Fibroblast of lung (primary cell): ENCODE data around the gene XPC. TPM values are rescaled to one million over a fixed set of nuclear protein-coding genes. Genes with fewer than 3 reads are reported as not detected.

ENCODE experiments used
- DNase-seq, 2 donors: peaks; one replicate each; pipeline versions ENCODE4 v3.0.0 to v3.0.0-alpha.2; 2010; ENCODE audit warnings: low read depth in 2 of 2
- H2AFZ ChIP-seq: 2 replicates; pipeline ENCODE4 v1.5.1; 2012; ENCODE audit warnings: low read length, control low read depth, inconsistent platforms
- H3K27ac ChIP-seq: 2 replicates; pipeline ENCODE4 v1.5.1; 2011; ENCODE audit warnings: low read length, control low read depth; ENCODE audit not compliant: insufficient read depth
- H3K27me3 ChIP-seq: 2 replicates; pipeline ENCODE4 v1.5.1; 2011; ENCODE audit warnings: mild to moderate bottlenecking, low read length; ENCODE audit not compliant: control insufficient read depth, insufficient read depth
- H3K36me3 ChIP-seq: 2 replicates; pipeline ENCODE4 v1.5.1; 2011; ENCODE audit warnings: low read length; ENCODE audit not compliant: control insufficient read depth, insufficient read depth
- H3K4me1 ChIP-seq: 2 replicates; pipeline ENCODE4 v1.5.1; 2011; ENCODE audit warnings: low read length; ENCODE audit not compliant: control insufficient read depth, insufficient read depth; ENCODE audit errors: extremely low read depth
- H3K4me2 ChIP-seq: 2 replicates; pipeline ENCODE4 v1.5.1; 2011; ENCODE audit warnings: low read length, control low read depth; ENCODE audit not compliant: insufficient read depth; ENCODE audit errors: extremely low read depth
- H3K4me3 ChIP-seq, 4 experiments: fragments of 200-600 bp in 1 of 4; sonication (generic) in 1 of 4; replicated peaks in 1 of 4; 2 replicates each; pipeline ENCODE4 v1.5.1; 2011 to 2016; ENCODE audit warnings: low read length in 4 of 4, low read depth in 3 of 4, mild to moderate bottlenecking in 3 of 4, control low read depth in 2 of 4, inconsistent platforms in 1 of 4, mixed read lengths in 1 of 4; ENCODE audit not compliant: insufficient read depth in 1 of 4; ENCODE audit errors: control extremely low read depth in 1 of 4
- H3K79me2 ChIP-seq: 2 replicates; pipeline ENCODE4 v1.5.1; 2012; ENCODE audit warnings: mild to moderate bottlenecking, low read length, inconsistent platforms; ENCODE audit not compliant: control insufficient read depth, insufficient read depth
- H3K9ac ChIP-seq: 2 replicates; pipeline ENCODE4 v1.5.1; 2011; ENCODE audit warnings: mild to moderate bottlenecking, low read length, control low read depth; ENCODE audit not compliant: insufficient read depth
- H3K9me3 ChIP-seq: 2 replicates; pipeline ENCODE4 v1.5.1; 2012; ENCODE audit warnings: low read depth, low read length; ENCODE audit not compliant: control insufficient read depth, insufficient read depth
- H4K20me1 ChIP-seq: 2 replicates; pipeline ENCODE4 v1.5.1; 2011; ENCODE audit warnings: low read length; ENCODE audit not compliant: control insufficient read depth, insufficient read depth; ENCODE audit errors: extremely low read depth
- EZH2 ChIP-seq: IDR thresholded peaks from 2 replicates; pipeline ENCODE4 v1.5.1; 2012; ENCODE audit warnings: low read length, control low read depth, mild to moderate bottlenecking; ENCODE audit errors: missing control alignments
- polyA plus RNA-seq, 2 donors: library from polyadenylated mRNA; depleted of rRNA in 1 of 2; stranded (reverse) in 1 of 2; unstranded in 1 of 2; fragments of >200 nt; gene quantifications; 2 replicates each; pipeline ENCODE4 v1.2.1, GENCODE V29; 2011 to 2012; ENCODE audit warnings: missing spikeins in 1 of 2
- total RNA-seq: library from RNA; depleted of rRNA; stranded (reverse); fragments of >200 nt; gene quantifications from 2 replicates; pipeline ENCODE4 v1.2.1, GENCODE V29; 2014
- TF ChIP-seq, protein P1 (sequence below), 2 donors: IDR thresholded peaks in 1 of 2; conservative IDR thresholded peaks in 1 of 2; 1 replicate in 1 of 2; 2 replicates in 1 of 2; pipeline ENCODE4 v1.5.1; 2011 to 2012; ENCODE audit warnings: low read length in 2 of 2, control low read depth in 1 of 2, inconsistent platforms in 1 of 2, low read depth in 1 of 2, mild to moderate bottlenecking in 1 of 2

Gene XPC
- total and polyA plus RNA-seq, 2 donors (not counting 1 experiment from before 2014, with no cell fraction given): 18.4 to 95.6 TPM

GRCh38 chr3:14133876-14134275 is 44.5 kb downstream of the XPC start:
- DNase-seq: no peak
- Histone ChIP-seq H3K36me3 (peaks cover 58% of the 10 kb centered on the region), H3K9me3 (no peaks in the 10 kb centered on the region), H3K27ac (no peak overlapping the region), H3K4me2 (no peak overlapping the region), H3K9ac (no peak overlapping the region), H3K79me2 (peaks cover 7% of the 10 kb centered on the region), H3K27me3 (no peaks in the 10 kb centered on the region), H3K4me3 (no peak overlapping the region), H4K20me1 (no peaks in the 10 kb centered on the region), H2AFZ (no peak overlapping the region), H3K4me1 (peaks cover 3% of the 10 kb centered on the region)
- TF ChIP-seq, protein P1, sequence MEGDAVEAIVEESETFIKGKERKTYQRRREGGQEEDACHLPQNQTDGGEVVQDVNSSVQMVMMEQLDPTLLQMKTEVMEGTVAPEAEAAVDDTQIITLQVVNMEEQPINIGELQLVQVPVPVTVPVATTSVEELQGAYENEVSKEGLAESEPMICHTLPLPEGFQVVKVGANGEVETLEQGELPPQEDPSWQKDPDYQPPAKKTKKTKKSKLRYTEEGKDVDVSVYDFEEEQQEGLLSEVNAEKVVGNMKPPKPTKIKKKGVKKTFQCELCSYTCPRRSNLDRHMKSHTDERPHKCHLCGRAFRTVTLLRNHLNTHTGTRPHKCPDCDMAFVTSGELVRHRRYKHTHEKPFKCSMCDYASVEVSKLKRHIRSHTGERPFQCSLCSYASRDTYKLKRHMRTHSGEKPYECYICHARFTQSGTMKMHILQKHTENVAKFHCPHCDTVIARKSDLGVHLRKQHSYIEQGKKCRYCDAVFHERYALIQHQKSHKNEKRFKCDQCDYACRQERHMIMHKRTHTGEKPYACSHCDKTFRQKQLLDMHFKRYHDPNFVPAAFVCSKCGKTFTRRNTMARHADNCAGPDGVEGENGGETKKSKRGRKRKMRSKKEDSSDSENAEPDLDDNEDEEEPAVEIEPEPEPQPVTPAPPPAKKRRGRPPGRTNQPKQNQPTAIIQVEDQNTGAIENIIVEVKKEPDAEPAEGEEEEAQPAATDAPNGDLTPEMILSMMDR (conservative IDR thresholded peaks at IDR 0.05 in 1 of 2, IDR thresholded peaks at IDR 0.05 in 1 of 2; ENCODE audit: low read depth in 1 of 2, low read length in 2 of 2): no peak
- TF ChIP-seq EZH2: no peak

DNA sequence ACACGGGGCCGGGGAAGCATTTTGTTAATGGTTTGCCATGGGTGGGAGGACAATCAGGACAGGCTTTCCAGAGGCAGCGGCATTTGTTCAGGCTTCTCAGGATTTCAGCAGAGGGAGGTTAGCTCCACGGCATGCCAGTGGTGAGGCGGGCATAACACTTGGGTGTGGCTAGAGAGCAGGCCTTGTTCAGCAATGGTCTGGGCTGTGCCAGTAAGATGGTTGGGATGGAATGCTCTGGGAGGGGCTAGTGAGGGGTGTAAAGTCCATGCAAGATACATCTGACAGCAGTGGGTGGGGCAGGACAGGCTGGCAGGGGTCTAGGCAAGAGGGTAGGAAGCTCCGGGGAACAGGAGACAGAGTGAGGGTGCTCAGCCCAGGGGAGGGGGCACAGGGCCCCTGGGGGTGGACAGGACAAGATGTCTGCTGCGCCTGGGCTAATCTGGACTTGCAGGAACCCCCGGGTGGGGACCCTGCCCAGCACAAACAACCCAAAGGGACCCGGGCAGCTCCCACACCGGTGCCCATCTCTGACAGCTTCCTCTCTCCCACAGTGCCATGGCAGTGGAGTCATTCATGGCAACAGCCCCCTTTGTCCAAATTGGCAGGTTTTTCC is 45.1 kb downstream of the XPC start:
- peaks cover 3% of the 10 kb centered on the region for H3K4me1 ChIP-seq
- no peaks in the 10 kb centered on the region for H4K20me1 ChIP-seq
- H3K4me3 ChIP-seq: no peak overlapping the region
- H3K27ac ChIP-seq: no peak overlapping the region
- DNase-seq: no peak
- no peak overlapping the region for H3K4me2 ChIP-seq
- no peak overlapping the region for H3K9ac ChIP-seq
- H3K27me3 ChIP-seq: no peaks in the 10 kb centered on the region
- peaks cover 13% of the 10 kb centered on the region for H3K79me2 ChIP-seq
- H3K36me3 ChIP-seq: peaks cover 57% of the 10 kb centered on the region
- TF ChIP-seq EZH2: no peak
- TF ChIP-seq, protein P1 (conservative IDR thresholded peaks at IDR 0.05 in 1 of 2, IDR thresholded peaks at IDR 0.05 in 1 of 2; ENCODE audit: low read depth in 1 of 2, low read length in 2 of 2): no peak
- H3K9me3 ChIP-seq: no peaks in the 10 kb centered on the region
- no peak overlapping the region for H2AFZ ChIP-seq

DNA sequence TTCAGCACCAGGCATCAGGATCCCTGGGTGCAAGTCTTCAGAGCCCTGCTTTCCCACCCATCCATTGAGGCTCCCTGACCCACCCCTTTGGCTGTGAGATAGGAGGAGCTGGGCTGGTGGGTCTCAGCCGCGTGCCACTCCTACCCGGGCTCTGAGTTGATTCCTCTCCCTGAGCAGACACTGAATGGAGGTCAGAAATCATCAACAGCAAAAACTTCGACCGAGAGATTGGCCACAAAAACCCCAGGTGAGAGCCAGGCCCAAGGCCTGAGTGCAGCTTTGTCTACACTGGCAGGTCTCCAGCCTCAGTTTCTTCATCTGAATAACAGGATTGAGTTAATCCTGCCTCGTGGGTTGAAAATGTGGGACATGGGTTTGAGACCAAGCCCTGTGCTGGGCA is 45.7 kb downstream of the XPC start:
- no peak for DNase-seq
- Histone ChIP-seq H3K79me2 (peaks cover 19% of the 10 kb centered on the region), H3K36me3 (peaks cover 55% of the 10 kb centered on the region), H2AFZ (no peak overlapping the region), H3K4me1 (peaks cover 3% of the 10 kb centered on the region), H3K9ac (no peak overlapping the region), H3K27ac (no peak overlapping the region), H3K4me3 (no peak overlapping the region), H4K20me1 (no peaks in the 10 kb centered on the region), H3K27me3 (no peaks in the 10 kb centered on the region), H3K4me2 (no peak overlapping the region), H3K9me3 (no peaks in the 10 kb centered on the region)
- TF ChIP-seq, protein P1 (conservative IDR thresholded peaks at IDR 0.05 in 1 of 2, IDR thresholded peaks at IDR 0.05 in 1 of 2; ENCODE audit: low read depth in 1 of 2, low read length in 2 of 2): no peak
- TF ChIP-seq EZH2: no peak
